ENCODE measurements around the gene ME1.
A peak's percentile ranks its signal among the peaks of the same experiment; 100 is the strongest.
"Not testable (repeated sequence)": the region's sequence is repeated elsewhere in the genome, so short reads cannot be mapped to it uniquely, and the experiment has no call there.

ME1 gene

DNA sequence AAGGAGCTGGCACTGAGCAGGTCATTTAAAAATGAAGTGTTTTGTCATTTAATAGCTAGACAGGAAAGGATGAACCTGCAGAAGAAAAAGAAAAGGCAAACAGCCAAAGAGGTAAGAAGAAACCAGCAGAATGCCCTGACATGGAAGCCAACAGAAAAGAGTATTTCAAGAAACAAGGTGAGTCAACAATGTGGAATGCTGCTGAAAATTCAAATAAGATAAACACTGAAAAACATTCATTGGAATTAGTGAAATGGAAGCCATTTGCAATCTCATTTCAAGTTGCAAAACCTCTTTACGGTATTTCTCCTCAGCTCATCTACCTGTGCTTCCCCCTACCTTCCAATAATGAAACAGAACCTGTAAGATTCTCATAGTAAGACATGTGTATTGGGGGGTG lies 178.1 kb downstream of the ME1 start:
- DNase-seq: no peak

DNA sequence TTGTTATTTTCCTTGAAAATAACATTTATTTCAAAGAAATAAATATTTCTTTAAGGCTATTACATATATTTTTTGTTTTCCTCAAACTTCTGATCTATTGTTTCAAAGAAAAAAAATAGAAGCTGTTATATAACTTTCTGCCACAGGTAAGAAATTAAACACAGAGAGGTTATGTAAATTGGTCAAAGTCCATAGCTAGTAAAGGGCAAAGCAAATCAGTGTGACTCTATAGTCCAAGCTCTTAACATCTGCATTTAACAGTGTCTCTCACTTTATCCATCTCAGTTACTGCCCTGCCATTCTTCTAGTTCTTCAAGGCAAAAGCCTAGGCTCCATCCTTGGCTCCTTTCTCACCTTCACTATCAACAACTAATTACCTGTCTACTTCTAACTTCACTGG lies 180.6 kb downstream of the ME1 start:
- DNase-seq: no peak

- DNase-seq: no peak
These were observed 183.4 kb downstream of the ME1 start for GRCh38 chr6:83247471-83247870.

GRCh38 chr6:83231146-83231545 lies 199.7 kb downstream of the ME1 start:
- DNase-seq: no peak

DNA sequence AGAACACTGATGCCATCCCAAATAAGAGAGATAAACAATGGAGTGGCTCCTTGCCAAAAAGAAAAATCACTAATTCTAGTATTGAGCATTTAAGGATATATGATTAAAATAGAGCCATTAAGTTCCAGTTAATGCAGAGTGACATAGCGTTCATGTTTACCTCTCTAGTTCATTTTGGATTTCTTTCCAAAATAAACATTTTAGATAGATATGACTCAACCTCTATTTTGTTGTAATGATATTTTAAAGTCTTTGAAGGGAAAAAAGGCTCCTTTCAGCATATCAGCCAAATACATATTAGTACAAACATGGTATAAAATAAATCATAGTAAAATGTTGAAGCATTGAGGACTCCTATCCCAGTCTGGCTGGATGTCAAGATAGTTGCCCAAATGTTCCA lies 204.3 kb downstream of the ME1 start:
- no peak for DNase-seq

GRCh38 chr6:83221889-83222479 lies 208.9 kb downstream of the ME1 start:
- peak in 1 of 2 donors; percentile 43 for DNase-seq

- DNase-seq: no peak
These were observed 209.6 kb downstream of the ME1 start for GRCh38 chr6:83221276-83221675.

- no peak for DNase-seq
These were observed 210.7 kb downstream of the ME1 start for GRCh38 chr6:83220121-83220520.

DNA sequence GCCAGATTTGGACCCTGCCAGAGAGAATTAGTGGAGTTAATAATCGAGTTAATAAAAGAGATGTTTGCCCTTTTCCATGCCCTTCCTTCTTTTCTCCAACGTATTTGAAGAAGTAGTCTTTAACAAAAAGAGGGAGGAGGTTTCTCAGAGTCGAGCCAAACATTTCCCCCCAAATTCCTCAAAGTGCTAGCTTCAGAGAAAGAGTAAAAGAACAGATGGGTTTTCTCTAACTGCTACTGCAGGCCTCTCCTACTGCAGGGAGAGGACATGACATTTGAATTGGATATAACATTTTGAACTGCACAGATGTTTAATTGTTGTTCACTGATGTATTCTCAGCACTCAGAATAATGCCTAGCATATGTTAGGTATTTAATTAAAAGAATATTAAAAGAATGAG lies 212.2 kb downstream of the ME1 start:
- no peak for DNase-seq

DNA sequence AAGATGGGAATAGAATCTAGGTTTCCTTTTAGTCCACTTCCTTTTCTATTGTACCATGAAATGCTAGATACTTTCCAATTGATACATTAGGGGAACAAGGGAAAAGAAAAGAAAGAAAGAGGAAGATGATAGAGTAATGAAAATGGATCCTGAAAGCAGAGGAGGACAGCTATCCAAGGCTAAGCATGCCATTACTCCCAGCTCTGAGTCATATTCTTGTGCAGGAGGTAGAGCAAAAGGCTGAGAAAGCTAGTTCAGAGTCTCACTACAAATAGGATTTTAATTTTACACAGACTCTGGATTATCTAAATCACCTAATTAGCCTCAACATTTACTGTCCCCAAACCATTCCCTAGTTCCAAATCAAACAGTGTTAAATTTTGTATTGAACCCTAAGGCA lies 214.0 kb downstream of the ME1 start:
- no peak for DNase-seq

- peak; percentile 55 to 71 for DNase-seq
These were observed 215.5 kb downstream of the ME1 start for GRCh38 chr6:83215131-83216047.

DNA sequence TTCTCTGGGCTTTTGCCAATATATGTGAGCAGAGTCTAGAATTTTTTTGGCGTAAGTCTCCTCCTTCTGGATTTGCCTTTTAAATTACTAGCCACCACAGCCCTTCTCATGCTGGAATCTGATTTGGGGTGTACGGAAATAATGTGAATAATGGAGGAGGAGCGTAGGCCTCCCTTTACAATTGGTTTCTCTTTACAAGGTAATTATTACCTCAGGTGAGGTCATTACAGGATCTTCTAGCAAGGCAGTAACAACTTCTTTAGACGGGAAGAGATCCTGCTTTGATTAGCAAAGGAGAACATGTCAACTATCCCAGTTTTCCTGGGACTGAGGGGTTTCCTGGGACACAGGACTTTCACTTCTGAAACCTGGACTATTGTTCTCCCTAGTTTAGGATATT lies 228.8 kb downstream of the ME1 start:
- DNase-seq: no peak

DNA sequence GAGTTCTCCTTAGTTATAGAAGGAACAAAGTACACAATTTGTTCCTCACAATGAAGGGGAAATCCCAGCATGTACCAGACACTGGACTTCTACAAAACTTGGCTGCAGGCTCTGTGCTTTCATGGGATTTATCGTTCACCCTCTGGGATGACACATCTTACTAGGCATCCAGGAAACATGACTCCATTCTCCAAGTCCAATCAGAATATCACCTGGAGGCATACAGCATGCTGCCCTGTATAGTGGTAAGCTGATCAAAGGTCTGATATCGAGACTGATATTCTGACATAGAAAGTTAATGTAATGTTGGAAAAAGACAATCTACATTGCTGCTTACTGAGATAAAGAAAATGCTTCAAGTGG lies 231.0 kb downstream of the ME1 start:
- no peak for DNase-seq

DNA sequence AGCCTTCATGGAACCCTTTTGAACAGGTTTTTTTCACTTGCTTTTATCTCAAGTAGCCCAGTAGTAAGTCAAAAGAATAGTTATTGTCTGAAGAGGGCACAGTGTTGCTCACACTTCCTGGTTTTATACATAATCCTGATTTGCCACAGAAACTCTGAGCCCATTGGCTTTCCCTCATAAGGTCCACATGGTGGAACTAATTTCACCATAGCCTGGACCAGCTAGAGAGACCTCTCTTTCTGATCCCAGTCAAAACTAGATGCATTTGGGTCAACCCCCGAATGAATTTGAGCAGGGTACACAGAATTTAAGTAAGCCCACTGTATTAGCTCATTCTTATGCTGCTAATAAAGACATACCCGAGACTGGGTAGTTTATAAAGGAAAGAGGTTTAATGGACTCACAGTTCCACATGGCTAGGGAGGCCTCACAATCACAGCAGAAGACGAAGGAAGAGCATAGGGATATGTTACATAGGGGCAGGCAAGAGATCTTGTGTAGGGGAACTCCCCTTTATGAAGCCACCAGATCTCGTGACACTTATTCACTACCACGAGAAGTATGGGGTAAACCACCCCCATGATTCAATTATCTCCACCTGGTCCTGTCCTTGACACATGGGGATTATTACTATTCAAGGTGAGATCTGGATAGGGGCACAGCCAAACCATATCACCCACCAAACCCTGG lies 231.5 kb downstream of the ME1 start:
- DNase-seq: no peak

DNA sequence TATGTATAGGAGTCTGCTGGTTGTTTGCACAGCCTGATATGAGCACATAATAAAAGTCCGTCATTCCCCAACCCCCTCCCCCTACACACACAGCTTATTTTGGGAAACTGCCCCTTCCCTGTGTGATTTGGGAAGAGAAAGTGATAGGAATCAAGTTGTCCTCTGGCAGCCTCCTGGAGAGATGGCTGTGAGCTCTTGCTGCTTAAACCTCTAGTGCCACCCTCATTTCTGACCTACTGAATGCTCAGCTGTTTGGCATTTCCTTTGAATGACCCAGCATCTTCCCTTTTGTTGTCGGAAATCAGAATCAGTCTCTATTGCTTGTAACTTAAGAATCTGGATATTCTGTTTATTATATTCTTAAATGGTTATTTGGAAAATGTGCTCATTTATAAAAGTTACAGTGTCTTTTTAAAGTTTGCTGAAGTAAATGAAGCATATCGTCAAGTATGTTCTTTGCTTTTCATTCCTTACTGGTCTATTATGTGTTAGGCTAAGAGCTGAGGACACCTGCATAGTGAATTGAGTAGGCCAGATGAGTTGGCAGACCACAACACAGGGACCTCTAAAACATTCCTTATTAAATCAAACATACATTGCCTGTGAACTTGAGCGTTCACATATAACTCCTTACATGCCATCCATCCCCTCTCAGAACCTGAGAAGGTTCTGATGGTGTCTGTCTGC lies 232.2 kb downstream of the ME1 start:
- DNase-seq: no peak

- DNase-seq: peak in 1 of 2 donors; percentile 31
These were observed 236.9 kb downstream of the ME1 start for GRCh38 chr6:83193747-83194566.

- DNase-seq: peak; percentile 89 to 90
These were observed 237.7 kb downstream of the ME1 start, which contains the start of the genes PGM3 and RWDD2A for GRCh38 chr6:83192871-83193746. PGM3 (minus strand) TSS chr6:83193265; CDS start chr6:83191012, 2,253 bp downstream. RWDD2A (plus strand) TSS chr6:83193357; CDS start chr6:83194452, 1,095 bp downstream.

GRCh38 chr6:83192456-83192855 lies 238.4 kb downstream of the ME1 start:
- no peak for DNase-seq

- not testable (repeated sequence) for DNase-seq
These were observed 238.9 kb downstream of the ME1 start for GRCh38 chr6:83191974-83192373.

DNA sequence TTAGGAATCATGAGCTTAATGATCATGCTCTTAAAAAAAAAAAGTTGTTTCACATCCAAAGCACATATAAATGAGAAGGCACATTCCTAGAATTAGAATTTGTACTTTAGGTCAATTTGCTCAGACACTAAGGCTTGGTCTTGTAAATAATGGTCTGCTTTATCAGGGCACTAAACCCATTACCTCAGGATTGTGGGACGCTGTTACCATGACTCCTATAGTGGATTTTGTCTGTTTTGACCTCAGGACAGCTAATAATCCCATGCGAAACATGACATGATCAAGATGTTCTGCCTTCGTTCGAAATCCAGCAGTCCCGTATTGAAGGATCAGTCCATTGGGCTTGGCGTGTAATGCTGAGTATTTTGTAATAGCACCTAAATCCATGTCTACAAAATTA lies 240.2 kb downstream of the ME1 start:
- no peak for DNase-seq

DNA sequence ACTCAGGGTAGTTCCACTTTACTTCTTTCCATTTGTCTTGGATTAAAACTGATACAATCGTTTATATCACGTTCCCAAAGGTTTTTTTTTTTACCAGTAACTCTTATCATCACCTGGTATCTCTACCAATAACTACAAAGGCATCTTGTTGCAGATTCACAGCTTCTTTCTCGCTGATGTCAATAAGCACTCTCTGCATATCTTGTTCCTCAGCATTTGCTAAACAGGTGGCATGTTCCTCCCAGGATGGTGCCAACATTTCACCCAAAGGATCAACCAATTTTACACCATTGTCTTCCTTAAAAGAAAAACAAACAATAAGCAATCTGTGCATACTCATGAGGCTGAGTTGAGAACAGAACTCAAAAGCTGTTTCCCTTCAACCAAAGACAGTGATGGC lies 242.3 kb downstream of the ME1 start:
- DNase-seq: no peak
